GM18951 (cell line): ENCODE measurements around the gene ME1.
"Not testable (repeated sequence)": the region's sequence is repeated elsewhere in the genome, so short reads cannot be mapped to it uniquely, and the experiment has no call there.

Experiments used
- POLR2A ChIP-seq: IDR thresholded peaks from 4 replicates; pipeline ENCODE4 v1.6.1; 2011; ENCODE audit warnings: mild to moderate bottlenecking; ENCODE audit not compliant: insufficient read length, insufficient read depth; ENCODE audit errors: extremely low read depth
- in situ Hi-C: fragments of 300-500 bp; cut with MboI; formaldehyde crosslinking; loops from one replicate; pipeline ENCODE4 v1.12.0; 2022; ENCODE audit warnings: low sequenced_read_pairs, mixed read lengths, inconsistent platforms; ENCODE audit not compliant: unreplicated experiment

ME1 gene

GRCh38 chr6:83459663-83460062, 28.8 kb upstream of the ME1 start:
- in situ Hi-C loops: no loop called here
- no peak for TF ChIP-seq POLR2A

DNA sequence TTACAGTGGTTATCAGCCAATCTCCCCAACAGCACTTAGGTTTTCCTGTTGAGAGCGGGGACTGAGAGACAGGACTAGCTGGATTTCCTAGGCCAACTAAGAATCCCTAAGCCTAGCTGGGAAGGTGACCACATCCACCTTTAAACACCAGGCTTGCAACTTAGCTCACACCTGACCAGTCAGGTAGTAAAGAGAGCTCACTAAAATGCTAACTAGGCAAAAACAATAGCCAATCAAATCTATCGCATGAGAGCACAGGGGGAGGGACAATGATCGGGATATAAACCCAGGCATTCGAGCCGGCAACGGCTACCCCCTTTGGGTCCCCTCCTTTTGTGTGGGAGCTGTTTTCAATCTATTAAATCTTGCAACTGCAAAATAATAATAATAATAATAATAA, 19.2 kb upstream of the ME1 start:
- in situ Hi-C loops: not testable (repeated sequence)

- in situ Hi-C loops: not testable (repeated sequence)
These were observed 13.3 kb upstream of the ME1 start for GRCh38 chr6:83444086-83444699.

DNA sequence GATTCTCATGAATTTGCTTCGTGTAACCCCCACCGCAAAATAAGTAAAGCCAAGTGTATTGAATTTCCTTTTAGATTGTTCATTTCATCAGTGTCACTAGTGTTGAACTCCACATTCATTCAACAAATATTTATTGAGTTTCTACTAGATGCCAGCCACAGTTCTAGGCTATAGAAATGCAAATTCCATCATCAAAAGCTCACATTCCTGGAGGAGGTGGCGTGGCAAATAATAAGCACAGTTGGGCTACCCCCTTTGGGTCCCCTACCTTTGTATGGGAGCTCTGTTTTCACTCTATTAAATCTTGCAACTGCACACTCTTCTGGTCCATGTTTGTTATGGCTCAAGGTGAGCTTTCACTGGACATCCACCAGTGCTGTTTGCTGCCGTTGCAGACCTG, 12.7 kb upstream of the ME1 start:
- no peak for TF ChIP-seq POLR2A
- in situ Hi-C loops: no loop called here

DNA sequence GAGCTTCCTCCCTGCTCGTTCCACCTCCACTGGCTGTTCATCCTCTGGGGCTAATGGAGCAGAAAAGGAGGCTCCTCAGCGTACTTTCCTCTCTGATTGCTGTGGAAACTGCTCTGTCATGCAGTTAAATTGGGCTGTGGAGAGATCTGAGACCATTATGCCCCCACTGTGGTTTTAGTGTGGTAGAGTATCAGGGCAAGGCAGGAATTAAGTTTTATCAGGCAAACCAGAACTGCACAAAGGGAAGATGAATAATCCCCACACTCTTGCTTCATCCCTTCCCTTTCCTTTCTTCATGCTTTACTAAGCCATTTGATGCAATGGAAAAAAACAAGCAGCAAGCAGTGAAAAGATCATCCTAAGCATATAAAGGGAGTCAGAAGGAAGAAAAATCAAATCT, 11.9 kb upstream of the ME1 start:
- TF ChIP-seq POLR2A: no peak
- in situ Hi-C loops: no loop called here

DNA sequence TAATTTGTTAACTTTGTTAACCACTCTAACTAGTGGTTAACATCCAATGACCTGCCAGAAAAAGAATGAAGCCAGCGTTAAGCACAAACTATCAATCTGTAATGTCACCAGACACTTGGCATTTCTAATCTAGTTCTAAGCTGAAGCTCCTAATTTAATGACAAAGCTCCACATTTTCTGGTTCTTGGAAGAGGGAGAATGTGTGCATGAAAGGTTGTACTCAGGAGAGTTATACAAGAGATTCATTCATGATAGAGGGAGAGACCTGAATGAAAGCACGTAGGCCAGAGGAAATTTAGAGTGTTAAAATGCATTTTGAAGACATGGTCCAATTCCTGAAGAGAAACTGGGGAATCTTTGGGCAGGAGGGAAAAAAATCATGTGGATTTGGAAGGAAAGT, 8.3 kb upstream of the ME1 start:
- in situ Hi-C loops: no loop called here

GRCh38 chr6:83436674-83437073, 5.8 kb upstream of the ME1 start:
- no peak for TF ChIP-seq POLR2A
- in situ Hi-C loops: no loop called here

More for the DNA sequence above, 8.3 kb upstream of the ME1 start:
- TF ChIP-seq POLR2A: no peak

DNA sequence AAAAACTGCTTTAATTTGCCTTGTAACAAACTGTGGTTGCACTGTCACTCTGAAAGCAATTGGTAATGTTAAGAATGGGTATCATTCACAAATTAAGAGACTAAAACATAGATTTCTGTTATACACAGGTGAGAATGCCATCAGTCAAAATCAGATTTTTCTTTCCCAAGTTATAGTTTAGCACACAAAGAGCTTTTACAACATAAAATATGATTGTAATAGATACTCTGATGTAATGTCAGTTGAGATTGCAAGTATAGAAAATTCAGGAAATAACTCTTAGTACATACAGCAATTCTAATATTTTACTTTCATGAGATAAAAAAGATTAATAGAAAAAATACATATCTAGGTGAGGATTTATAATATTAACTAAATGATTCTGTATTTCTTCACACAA, 2.3 kb upstream of the ME1 start:
- no peak for TF ChIP-seq POLR2A
- in situ Hi-C loops: no loop called here

- TF ChIP-seq POLR2A: no peak
These were observed 1.8 kb upstream of the ME1 start for GRCh38 chr6:83432636-83433035.

GRCh38 chr6:83431545-83432155, 799 bp upstream of the ME1 start:
- in situ Hi-C loops: no loop called here
- no peak for TF ChIP-seq POLR2A

More at GRCh38 chr6:83432636-83433035, 1.8 kb upstream of the ME1 start:
- in situ Hi-C loops: no loop called here

- TF ChIP-seq POLR2A: no peak
- in situ Hi-C loops: no loop called here
These were observed 817 bp downstream of the ME1 start for GRCh38 chr6:83429857-83430610.

DNA sequence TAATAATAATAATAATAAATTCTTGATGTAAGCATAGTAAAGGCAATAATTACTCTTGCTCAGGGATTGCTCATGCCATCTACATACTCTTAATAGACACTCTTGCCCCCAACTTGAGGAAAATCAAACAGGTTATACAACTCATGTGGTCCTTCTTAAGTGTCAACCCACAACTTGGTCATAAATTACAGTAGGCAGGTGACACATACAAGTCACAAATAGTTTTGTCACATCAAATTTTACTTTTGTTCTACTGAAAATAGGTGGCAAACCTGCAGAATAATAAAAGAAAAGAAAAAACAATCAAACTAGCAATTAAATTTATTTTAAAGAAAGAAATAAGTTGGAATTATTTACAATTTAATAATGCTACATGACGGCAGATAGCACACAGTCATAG, 1.6 kb downstream of the ME1 start:
- TF ChIP-seq POLR2A: no peak
- in situ Hi-C loops: no loop called here

DNA sequence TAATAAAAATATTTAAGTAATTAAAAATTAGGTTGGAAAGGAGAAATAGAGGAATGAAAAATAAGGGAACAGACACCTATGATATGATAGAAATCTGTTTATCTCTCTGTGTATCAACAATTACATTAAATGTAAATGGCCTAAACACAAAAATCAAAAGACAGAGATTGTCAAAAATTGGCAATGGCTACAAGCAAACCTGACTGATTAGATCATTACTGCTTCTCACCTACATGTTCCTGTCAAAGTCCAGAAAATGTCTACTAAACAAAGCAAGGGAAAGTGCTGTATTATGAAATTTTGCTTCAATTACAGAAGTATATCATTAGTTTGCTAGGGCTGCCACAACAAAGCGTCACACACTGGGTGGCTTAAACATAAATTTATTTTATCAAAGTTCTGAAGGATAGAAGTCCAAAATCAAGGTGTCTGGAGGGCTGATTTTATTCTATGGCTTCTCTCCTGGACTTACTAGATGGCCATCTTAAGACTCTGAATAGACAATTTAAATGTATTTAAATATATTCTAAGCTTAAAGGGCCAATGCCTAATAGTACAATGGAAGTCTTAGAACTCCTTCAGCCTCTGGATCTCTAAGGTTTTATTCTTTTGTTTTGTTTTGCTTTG, 6.3 kb downstream of the ME1 start:
- in situ Hi-C loops: no loop called here
- no peak for TF ChIP-seq POLR2A
